Measurements from ENCODE around the gene LIN28B. TPM values are rescaled to one million over a fixed set of nuclear protein-coding genes. Genes with fewer than 3 reads are reported as not detected.

The LIN28B gene
- total RNA-seq, 2 donors from 2014 or later = not detected

DNA sequence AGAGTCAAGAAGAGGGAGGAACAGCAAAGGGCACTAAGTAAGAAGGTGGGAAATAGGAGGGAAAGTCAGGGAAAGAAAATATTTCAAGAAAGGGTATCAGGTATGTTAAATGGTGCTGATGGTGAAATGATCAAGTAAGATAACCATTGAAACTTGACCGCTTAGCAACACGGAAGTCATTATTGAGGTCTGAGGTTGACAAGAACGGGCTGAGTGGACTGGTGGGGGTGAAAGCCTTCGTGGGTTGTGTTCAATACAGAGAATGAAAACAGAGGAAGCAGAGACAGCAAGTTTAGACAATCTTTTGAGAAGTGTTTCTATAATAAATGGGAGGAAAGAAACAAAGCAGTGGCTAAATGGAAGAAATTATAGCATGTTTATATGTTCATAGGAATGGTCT lies 72.0 kb downstream of the LIN28B start:
- no peaks in the 10 kb centered on the region for H3K27me3 ChIP-seq
- no peaks in the 10 kb centered on the region for H3K36me3 ChIP-seq (replicated peaks in 1 of 2; ENCODE audit: insufficient read depth in 1 of 2, low read depth in 2 of 2)
- ATAC-seq = no peak
- 61 to 66% methylated on average over 4 of the region's 4 CpGs for WGBS, 2 donors
- H3K27ac ChIP-seq = no peak overlapping the region
- intact Hi-C loops (cut with DNase I) = no loop called here
- no peaks in the 10 kb centered on the region for H3K4me1 ChIP-seq
- DNase-seq = no peak
- no peaks in the 10 kb centered on the region for H3K9me3 ChIP-seq
- TF ChIP-seq, protein P1, sequence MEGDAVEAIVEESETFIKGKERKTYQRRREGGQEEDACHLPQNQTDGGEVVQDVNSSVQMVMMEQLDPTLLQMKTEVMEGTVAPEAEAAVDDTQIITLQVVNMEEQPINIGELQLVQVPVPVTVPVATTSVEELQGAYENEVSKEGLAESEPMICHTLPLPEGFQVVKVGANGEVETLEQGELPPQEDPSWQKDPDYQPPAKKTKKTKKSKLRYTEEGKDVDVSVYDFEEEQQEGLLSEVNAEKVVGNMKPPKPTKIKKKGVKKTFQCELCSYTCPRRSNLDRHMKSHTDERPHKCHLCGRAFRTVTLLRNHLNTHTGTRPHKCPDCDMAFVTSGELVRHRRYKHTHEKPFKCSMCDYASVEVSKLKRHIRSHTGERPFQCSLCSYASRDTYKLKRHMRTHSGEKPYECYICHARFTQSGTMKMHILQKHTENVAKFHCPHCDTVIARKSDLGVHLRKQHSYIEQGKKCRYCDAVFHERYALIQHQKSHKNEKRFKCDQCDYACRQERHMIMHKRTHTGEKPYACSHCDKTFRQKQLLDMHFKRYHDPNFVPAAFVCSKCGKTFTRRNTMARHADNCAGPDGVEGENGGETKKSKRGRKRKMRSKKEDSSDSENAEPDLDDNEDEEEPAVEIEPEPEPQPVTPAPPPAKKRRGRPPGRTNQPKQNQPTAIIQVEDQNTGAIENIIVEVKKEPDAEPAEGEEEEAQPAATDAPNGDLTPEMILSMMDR (IDR thresholded peaks at IDR 0.05) = no peak
- TF ChIP-seq POLR2A (IDR thresholded peaks at IDR 0.05) = no peak
- H3K4me3 ChIP-seq = no peak overlapping the region

DNA sequence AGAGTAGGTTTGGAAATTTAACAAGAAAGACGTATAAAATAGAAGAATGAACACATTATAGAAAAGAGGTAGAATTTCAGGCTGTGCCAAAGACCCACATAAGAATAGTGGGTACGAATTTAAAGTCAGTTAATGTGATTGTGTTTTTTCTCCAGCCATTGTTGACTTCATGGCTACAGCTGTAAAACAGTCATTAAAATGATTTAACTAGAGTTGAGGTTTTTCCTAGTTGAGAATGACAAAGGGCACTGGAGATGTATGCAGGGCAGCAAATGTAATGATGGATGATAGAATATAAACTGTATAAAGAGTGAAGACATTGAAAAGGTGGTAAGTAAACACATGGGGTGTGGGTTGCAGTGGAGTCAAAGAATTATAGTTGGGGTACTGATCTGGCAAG lies 72.7 kb downstream of the LIN28B start:
- Histone ChIP-seq H3K4me3 (no peak overlapping the region), H3K36me3 (replicated peaks in 1 of 2; ENCODE audit: insufficient read depth in 1 of 2, low read depth in 2 of 2) (no peaks in the 10 kb centered on the region), H3K9me3 (no peaks in the 10 kb centered on the region), H3K27ac (no peak overlapping the region), H3K27me3 (no peaks in the 10 kb centered on the region), H3K4me1 (no peaks in the 10 kb centered on the region)
- intact Hi-C loops (cut with DNase I) = no loop called here
- ATAC-seq = no peak
- TF ChIP-seq POLR2A (IDR thresholded peaks at IDR 0.05) = no peak
- TF ChIP-seq, protein P1 (IDR thresholded peaks at IDR 0.05) = no peak
- WGBS, 2 donors = 49 to 51% methylated on average over 2 of the region's 2 CpGs
- no peak for DNase-seq

DNA sequence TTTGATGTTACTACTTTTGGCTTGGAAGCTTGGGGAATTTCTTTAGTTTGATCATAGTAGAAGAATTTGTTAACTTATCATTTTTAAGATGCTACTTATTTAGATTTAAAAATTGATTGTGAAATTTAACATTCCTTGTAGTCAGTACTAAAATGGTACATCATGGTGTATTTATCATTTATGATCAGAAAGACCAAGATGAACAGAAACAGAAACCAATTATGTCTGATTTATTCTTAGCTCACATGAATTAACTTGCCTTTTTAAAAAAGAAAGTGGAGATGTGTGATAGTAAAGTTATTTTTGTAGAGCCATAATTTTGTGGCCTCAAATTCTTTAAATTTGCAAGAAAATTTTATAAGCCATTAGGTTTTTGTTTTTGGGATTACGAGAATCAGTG lies 77.6 kb downstream of the LIN28B start:
- H3K4me1 ChIP-seq = no peaks in the 10 kb centered on the region
- no peak overlapping the region for H3K27ac ChIP-seq
- H3K9me3 ChIP-seq = no peaks in the 10 kb centered on the region
- no peaks in the 10 kb centered on the region for H3K27me3 ChIP-seq
- TF ChIP-seq, protein P1 (IDR thresholded peaks at IDR 0.05) = no peak
- TF ChIP-seq POLR2A (IDR thresholded peaks at IDR 0.05) = no peak
- no peak for DNase-seq
- WGBS, 2 donors = 75 to 82% methylated on average over 1 of the region's 1 CpG
- no peak for ATAC-seq
- intact Hi-C loops (cut with DNase I) = no loop called here
- H3K4me3 ChIP-seq = no peak overlapping the region
- H3K36me3 ChIP-seq (replicated peaks in 1 of 2; ENCODE audit: insufficient read depth in 1 of 2, low read depth in 2 of 2) = no peaks in the 10 kb centered on the region

DNA sequence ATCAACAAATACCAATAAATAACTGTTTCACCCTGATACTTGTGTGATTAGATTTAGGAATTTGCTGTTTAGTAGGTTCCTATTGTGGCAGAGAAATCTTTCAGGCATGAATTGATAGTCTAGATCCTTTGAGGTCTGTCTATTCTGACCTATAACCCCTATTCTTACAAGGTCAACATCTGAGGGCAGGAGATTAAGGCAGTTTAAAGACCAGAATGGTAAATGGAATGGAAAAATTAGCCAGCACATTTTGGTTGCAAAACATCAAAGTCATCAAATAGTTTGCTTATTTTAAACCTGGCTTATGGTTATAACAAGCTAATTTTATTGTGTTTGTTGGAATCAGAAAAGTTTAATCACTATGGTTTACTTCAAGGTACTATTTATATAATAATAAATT lies 78.4 kb downstream of the LIN28B start:
- H3K4me3 ChIP-seq = no peak overlapping the region
- intact Hi-C loops (cut with DNase I) = no loop called here
- ATAC-seq (no peak), DNase-seq (no peak)
- H3K4me1 ChIP-seq = no peaks in the 10 kb centered on the region
- no peaks in the 10 kb centered on the region for H3K27me3 ChIP-seq
- no peak overlapping the region for H3K27ac ChIP-seq
- H3K36me3 ChIP-seq (replicated peaks in 1 of 2; ENCODE audit: insufficient read depth in 1 of 2, low read depth in 2 of 2) = no peaks in the 10 kb centered on the region
- TF ChIP-seq, protein P1 (IDR thresholded peaks at IDR 0.05) = no peak
- TF ChIP-seq POLR2A (IDR thresholded peaks at IDR 0.05) = no peak
- H3K9me3 ChIP-seq = no peaks in the 10 kb centered on the region

DNA sequence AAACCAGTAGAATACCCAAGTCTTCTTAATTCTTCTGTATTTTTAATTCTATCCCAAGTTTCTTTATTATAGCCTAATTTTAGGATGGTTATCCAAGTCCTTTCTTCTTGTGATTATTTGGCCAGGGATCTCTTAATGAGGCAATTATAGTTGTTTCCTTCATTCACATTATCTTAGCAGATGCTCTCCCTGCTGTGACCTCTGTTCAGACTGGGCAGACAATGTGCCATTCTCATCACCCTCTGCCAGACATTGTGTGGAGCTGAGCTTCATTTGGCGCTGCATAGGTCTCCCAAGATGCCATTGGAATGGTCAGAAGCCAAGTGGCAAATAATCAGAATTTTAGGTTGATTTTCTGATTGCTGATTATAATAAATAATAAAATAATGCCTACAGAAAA lies 79.4 kb downstream of the LIN28B start:
- intact Hi-C loops (cut with DNase I) = no loop called here
- ATAC-seq = no peak
- WGBS, 2 donors = 91 to 95% methylated on average over 1 of the region's 1 CpG

More for the DNA sequence above, 79.4 kb downstream of the LIN28B start:
- Histone ChIP-seq H3K9me3 (no peaks in the 10 kb centered on the region), H3K36me3 (replicated peaks in 1 of 2; ENCODE audit: insufficient read depth in 1 of 2, low read depth in 2 of 2) (no peaks in the 10 kb centered on the region), H3K4me1 (no peaks in the 10 kb centered on the region), H3K27ac (no peak overlapping the region), H3K4me3 (no peak overlapping the region), H3K27me3 (no peaks in the 10 kb centered on the region)
- no peak for TF ChIP-seq POLR2A (IDR thresholded peaks at IDR 0.05)
- TF ChIP-seq, protein P1 (IDR thresholded peaks at IDR 0.05) = no peak
- no peak for DNase-seq
